ENCODE data around the gene RBFOX2. TPM values are rescaled to one million over a fixed set of nuclear protein-coding genes. Genes with fewer than 3 reads are reported as not detected.

RBFOX2 gene
- total RNA-seq, 1 experiment from 2014 or later, result 91.1 TPM

DNA sequence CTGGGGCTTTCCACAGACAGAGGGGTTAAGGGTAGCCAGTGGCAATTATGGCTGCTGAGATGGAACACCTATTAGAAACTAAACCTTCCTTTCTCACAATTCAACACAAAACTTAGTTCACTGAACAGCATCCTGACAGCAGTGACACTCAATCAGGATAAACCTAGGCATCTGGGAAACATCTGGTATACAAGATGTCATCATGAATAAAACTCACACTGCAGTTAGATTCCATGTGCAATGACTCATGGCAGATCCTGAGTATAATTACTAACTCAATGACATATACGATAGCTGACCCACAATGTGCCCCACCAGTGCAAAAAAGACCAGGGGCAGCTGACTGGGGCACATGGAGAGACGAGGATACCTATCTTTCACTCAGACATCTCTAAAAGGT lies 17.7 kb downstream of the RBFOX2 start:
- intact Hi-C loops (cut with micrococcal nuclease; ENCODE audit: unreplicated experiment), result no loop called here
- H3K36me3 ChIP-seq (ENCODE audit: control insufficient read depth, insufficient read depth, low read length), result no peaks in the 10 kb centered on the region
- no peak for DNase-seq
- H3K4me3 Mint-ChIP-seq (ENCODE audit: unreplicated experiment), result no peak overlapping the region
- no peaks in the 10 kb centered on the region for H3K9me3 ChIP-seq
- peaks cover 12% of the 10 kb centered on the region for H3K4me1 Mint-ChIP-seq (ENCODE audit: low read depth, unreplicated experiment)
- ChIA-PET POLR2A (no interaction called here), CTCF (no interaction called here)
- BruUV-seq (replicated peaks), result no TSS peak
- H3K27ac Mint-ChIP-seq (ENCODE audit: unreplicated experiment), result no peak overlapping the region
- H3K27me3 ChIP-seq (replicated peaks; ENCODE audit: control insufficient read depth, insufficient read depth, low read length), result no peaks in the 10 kb centered on the region
- H3K4me3 ChIP-seq (ENCODE audit: low read depth, low read length), result no peak overlapping the region
- 0 out of 2 replicates have a peak, but pooled peaks cover 4% of the 10 kb centered on the region for H3K4me1 ChIP-seq
- H3K36me3 Mint-ChIP-seq (ENCODE audit: insufficient read depth, unreplicated experiment), result no peaks in the 10 kb centered on the region
- TF ChIP-seq, protein P1, sequence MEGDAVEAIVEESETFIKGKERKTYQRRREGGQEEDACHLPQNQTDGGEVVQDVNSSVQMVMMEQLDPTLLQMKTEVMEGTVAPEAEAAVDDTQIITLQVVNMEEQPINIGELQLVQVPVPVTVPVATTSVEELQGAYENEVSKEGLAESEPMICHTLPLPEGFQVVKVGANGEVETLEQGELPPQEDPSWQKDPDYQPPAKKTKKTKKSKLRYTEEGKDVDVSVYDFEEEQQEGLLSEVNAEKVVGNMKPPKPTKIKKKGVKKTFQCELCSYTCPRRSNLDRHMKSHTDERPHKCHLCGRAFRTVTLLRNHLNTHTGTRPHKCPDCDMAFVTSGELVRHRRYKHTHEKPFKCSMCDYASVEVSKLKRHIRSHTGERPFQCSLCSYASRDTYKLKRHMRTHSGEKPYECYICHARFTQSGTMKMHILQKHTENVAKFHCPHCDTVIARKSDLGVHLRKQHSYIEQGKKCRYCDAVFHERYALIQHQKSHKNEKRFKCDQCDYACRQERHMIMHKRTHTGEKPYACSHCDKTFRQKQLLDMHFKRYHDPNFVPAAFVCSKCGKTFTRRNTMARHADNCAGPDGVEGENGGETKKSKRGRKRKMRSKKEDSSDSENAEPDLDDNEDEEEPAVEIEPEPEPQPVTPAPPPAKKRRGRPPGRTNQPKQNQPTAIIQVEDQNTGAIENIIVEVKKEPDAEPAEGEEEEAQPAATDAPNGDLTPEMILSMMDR (IDR thresholded peaks at IDR 0.05; ENCODE audit: insufficient read depth in 1 of 2, low read depth in 1 of 2, low read length in 1 of 2, severe bottlenecking in 1 of 2, unreplicated experiment in 1 of 2), result no peak
- no peaks in the 10 kb centered on the region for H3K9me3 Mint-ChIP-seq (ENCODE audit: unreplicated experiment)
- no peaks in the 10 kb centered on the region for H3K27me3 Mint-ChIP-seq (ENCODE audit: insufficient read depth, unreplicated experiment)

DNA sequence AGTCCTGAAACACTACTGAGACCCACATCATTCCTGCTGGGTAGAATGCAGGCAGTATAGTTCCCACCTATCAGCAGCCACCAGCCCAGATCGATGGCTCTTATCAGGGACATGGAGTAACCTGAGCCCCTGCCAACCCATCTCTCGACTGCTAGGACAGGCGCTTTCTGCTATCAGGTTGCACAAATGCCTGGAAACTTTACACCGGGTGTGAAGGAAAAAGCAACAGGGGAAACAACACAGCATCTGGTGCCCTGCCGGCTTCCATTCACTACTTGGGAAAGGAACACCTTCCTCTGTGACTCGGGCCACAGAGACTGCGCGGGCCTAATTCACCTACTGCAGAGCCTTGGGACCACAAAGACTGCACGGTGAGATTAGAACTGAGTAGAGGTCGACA lies 18.5 kb downstream of the RBFOX2 start:
- peaks cover 12% of the 10 kb centered on the region for H3K4me1 Mint-ChIP-seq (ENCODE audit: low read depth, unreplicated experiment)
- no peaks in the 10 kb centered on the region for H3K9me3 Mint-ChIP-seq (ENCODE audit: unreplicated experiment)
- ChIA-PET CTCF (no interaction called here), POLR2A (no interaction called here)
- H3K4me3 Mint-ChIP-seq (ENCODE audit: unreplicated experiment), result no peak overlapping the region
- TF ChIP-seq, protein P1 (IDR thresholded peaks at IDR 0.05; ENCODE audit: insufficient read depth in 1 of 2, low read depth in 1 of 2, low read length in 1 of 2, severe bottlenecking in 1 of 2, unreplicated experiment in 1 of 2), result no peak
- no TSS peak for BruUV-seq (replicated peaks)
- intact Hi-C loops (cut with micrococcal nuclease; ENCODE audit: unreplicated experiment), result no loop called here
- H3K36me3 Mint-ChIP-seq (ENCODE audit: insufficient read depth, unreplicated experiment), result no peaks in the 10 kb centered on the region
- no peak overlapping the region for H3K27ac Mint-ChIP-seq (ENCODE audit: unreplicated experiment)
- DNase-seq, result no peak
- Histone ChIP-seq H3K4me1 (0 out of 2 replicates have a peak, but pooled peaks cover 2% of the 10 kb centered on the region), H3K27me3 (replicated peaks; ENCODE audit: control insufficient read depth, insufficient read depth, low read length) (no peaks in the 10 kb centered on the region), H3K4me3 (ENCODE audit: low read depth, low read length) (no peak overlapping the region), H3K36me3 (ENCODE audit: control insufficient read depth, insufficient read depth, low read length) (no peaks in the 10 kb centered on the region), H3K9me3 (no peaks in the 10 kb centered on the region)
- no peaks in the 10 kb centered on the region for H3K27me3 Mint-ChIP-seq (ENCODE audit: insufficient read depth, unreplicated experiment)

DNA sequence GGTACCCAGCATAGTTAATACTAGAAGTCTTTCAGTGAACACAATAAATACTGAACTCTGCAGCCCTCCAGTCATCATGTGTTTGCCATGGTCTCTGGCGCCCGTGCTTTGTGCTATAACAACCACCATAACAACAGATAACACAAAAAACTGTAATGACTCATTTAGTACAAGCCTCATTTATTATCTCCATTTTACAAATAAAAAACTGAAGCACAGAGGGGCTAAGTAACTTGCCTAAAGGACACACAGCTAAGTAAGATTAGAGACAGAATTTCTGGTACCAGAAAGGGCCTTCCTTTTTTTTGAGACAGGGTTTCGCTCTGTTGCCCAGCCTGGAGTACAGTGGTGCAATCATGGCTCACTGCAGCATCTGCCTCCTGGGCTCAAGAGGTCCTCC lies 19.5 kb downstream of the RBFOX2 start:
- Mint-ChIP-seq H3K27ac (ENCODE audit: unreplicated experiment) (no peak overlapping the region), H3K4me3 (ENCODE audit: unreplicated experiment) (no peak overlapping the region), H3K36me3 (ENCODE audit: insufficient read depth, unreplicated experiment) (no peaks in the 10 kb centered on the region), H3K27me3 (ENCODE audit: insufficient read depth, unreplicated experiment) (no peaks in the 10 kb centered on the region), H3K9me3 (ENCODE audit: unreplicated experiment) (no peaks in the 10 kb centered on the region), H3K4me1 (ENCODE audit: low read depth, unreplicated experiment) (peaks cover 12% of the 10 kb centered on the region)
- POLR2A ChIA-PET, result no interaction called here
- H3K9me3 ChIP-seq, result no peaks in the 10 kb centered on the region
- intact Hi-C loops (cut with micrococcal nuclease; ENCODE audit: unreplicated experiment), result no loop called here
- H3K4me1 ChIP-seq, result no peaks in the 10 kb centered on the region
- no peak overlapping the region for H3K4me3 ChIP-seq (ENCODE audit: low read depth, low read length)
- H3K27me3 ChIP-seq (replicated peaks; ENCODE audit: control insufficient read depth, insufficient read depth, low read length), result no peaks in the 10 kb centered on the region
- TF ChIP-seq, protein P1 (IDR thresholded peaks at IDR 0.05; ENCODE audit: insufficient read depth in 1 of 2, low read depth in 1 of 2, low read length in 1 of 2, severe bottlenecking in 1 of 2, unreplicated experiment in 1 of 2), result no peak
- H3K36me3 ChIP-seq (ENCODE audit: control insufficient read depth, insufficient read depth, low read length), result no peaks in the 10 kb centered on the region
- no TSS peak for BruUV-seq (replicated peaks)
- CTCF ChIA-PET, result no interaction called here
- DNase-seq, result no peak

All from Caco-2 (cell line).